ENCODE data around the gene DYRK1B.

- TF ChIP-seq POLR2A (IDR thresholded peaks at IDR 0.05) (no peak), CTCF (IDR thresholded peaks at IDR 0.05) (no peak)
These were observed 31.0 kb downstream of the DYRK1B start for GRCh38 chr19:39802958-39803357.

Measured in thyroid gland (tissue), 4 donors.